Lower leg skin (tissue), 4 donors: Measurements from ENCODE around the gene CFAP73. TPM values are rescaled to one million over a fixed set of nuclear protein-coding genes. Genes with fewer than 3 reads are reported as not detected.
A peak's percentile ranks its signal among the peaks of the same experiment; 100 is the strongest.

ENCODE experiments used
- DNase-seq, 2 donors: peaks; one replicate each; pipeline ENCODE4 v3.0.0-alpha.2; 2019; ENCODE audit warnings: low spot score in 2 of 2
- H3K4me3 ChIP-seq: fragments of 200-600 bp; sonication (generic); 2 replicates; pipeline ENCODE4 v1.5.1; 2017; ENCODE audit warnings: mild to moderate bottlenecking, low read depth; ENCODE audit not compliant: poor library complexity, severe bottlenecking
- POLR2A ChIP-seq, 2 donors: fragments of 450-650 bp; IDR thresholded peaks; one replicate each; pipeline ENCODE4 v1.6.1; 2016 to 2017; ENCODE audit warnings: antibody characterized with exemption in 2 of 2, mild to moderate bottlenecking in 1 of 2, moderate library complexity in 1 of 2
- WGBS, 2 donors: methylation state at CpG; one replicate each; pipeline ENCODE4 v1.1.5; 2018; 5-methylcytosine and 5-hydroxymethylcytosine counted together
- intact Hi-C: fragments of 100-400 bp; cut with DNase I; formaldehyde crosslinking; loops from one replicate; pipeline ENCODE4 v1.15.0; 2023; ENCODE audit warnings: low total_unique reads
- total RNA-seq, 4 donors: library from RNA; depleted of rRNA; stranded (reverse); fragments of >200 nt; gene quantifications; one replicate each; pipeline ENCODE4 v1.1.0, GENCODE V29; 2016
- TF ChIP-seq, protein P1 (sequence below), 3 donors: fragments of 450-650 bp; IDR thresholded peaks; one replicate each; pipeline ENCODE4 v1.5.1; 2016; ENCODE audit warnings: antibody characterized with exemption in 3 of 3, mild to moderate bottlenecking in 3 of 3, moderate library complexity in 2 of 3

Gene CFAP73
- total RNA-seq, result 1 to 10 TPM in 2 of 4 donors, under 1 TPM in 1, not detected in 1; 0.38 to 4.3 (median 1.9) TPM

DNA sequence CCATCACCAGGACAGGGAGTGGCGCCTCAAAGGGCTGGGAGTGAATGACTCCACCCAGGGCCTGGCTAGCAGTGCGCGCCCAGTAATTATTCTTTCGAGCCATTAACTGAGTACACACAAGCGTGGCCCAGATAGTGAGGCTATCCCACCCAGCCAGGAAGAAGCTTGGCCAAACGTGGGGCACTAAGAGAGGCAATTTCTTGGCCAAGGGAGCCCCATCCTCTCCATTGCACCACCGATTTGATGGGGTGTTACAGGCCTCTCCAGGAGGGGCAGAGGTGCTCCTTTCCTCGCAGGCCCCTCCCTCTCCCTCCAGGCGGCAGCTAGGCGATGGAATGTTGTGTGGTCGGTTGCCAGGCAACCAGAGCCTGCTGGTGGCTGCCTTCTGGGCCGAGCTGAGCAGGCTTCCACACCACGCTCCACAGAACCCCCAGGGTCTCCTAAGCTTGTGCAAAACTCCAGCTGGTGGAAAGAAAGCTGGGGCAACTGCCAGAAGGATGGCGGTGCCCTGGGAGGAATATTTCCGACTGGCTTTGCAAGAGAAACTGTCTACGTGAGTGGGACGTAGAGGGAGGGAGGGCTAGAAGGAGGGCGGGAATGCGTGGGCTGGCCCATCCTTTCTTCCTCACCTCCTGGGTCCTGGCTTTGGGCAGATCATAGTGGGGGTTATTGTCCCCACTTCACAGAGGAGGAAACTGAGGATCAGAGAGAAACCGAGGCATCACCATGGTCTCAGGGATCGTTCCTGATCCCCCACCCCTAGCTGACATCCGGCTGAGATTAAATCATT lies at the start of gene CFAP73:
Gene CFAP73 (plus strand): TSS at position 364 of the 790 bp plus-strand sequence. CDS start 134 bp downstream, at position 498.
- no peak within 1 kb of the TSS for H3K4me3 ChIP-seq
- DNase-seq, result peak in 1 of 2 donors; percentile 50
- TF ChIP-seq, protein P1, sequence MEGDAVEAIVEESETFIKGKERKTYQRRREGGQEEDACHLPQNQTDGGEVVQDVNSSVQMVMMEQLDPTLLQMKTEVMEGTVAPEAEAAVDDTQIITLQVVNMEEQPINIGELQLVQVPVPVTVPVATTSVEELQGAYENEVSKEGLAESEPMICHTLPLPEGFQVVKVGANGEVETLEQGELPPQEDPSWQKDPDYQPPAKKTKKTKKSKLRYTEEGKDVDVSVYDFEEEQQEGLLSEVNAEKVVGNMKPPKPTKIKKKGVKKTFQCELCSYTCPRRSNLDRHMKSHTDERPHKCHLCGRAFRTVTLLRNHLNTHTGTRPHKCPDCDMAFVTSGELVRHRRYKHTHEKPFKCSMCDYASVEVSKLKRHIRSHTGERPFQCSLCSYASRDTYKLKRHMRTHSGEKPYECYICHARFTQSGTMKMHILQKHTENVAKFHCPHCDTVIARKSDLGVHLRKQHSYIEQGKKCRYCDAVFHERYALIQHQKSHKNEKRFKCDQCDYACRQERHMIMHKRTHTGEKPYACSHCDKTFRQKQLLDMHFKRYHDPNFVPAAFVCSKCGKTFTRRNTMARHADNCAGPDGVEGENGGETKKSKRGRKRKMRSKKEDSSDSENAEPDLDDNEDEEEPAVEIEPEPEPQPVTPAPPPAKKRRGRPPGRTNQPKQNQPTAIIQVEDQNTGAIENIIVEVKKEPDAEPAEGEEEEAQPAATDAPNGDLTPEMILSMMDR (IDR thresholded peaks at IDR 0.05), result no peak
- TF ChIP-seq POLR2A (IDR thresholded peaks at IDR 0.05), result no peak
- intact Hi-C loops, result no loop called here
- WGBS, 2 donors, result 13 to 19% methylated on average over 20 to 22 of the region's 22 CpGs

DNA sequence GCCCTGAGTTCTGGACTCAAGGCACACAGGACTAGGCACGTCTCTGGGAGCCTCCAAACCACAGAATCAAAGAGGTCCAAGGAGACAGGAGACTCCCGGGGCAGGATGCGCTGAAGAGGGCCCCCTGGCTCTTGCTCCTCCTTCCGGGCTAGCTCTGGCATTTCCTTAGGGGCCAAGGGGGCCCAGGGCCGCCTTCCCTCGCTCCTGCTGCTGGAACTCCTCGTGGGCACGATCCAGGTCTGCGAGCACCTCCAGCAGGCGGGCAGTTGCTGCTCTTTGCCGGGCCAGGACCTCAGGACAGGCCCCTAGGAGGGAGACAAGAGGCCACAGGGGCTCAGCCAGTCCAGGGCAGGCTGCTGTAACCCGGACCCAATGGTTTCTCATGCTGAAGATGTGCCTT lies 49.8 kb upstream of the CFAP73 start:
- no peak overlapping the region for H3K4me3 ChIP-seq
- intact Hi-C loops, result no loop called here
- 62 to 83% methylated on average over 3 to 9 of the region's 12 CpGs for WGBS, 2 donors
- TF ChIP-seq POLR2A (IDR thresholded peaks at IDR 0.05), result no peak
- TF ChIP-seq, protein P1 (IDR thresholded peaks at IDR 0.05), result no peak
- DNase-seq, result no peak

DNA sequence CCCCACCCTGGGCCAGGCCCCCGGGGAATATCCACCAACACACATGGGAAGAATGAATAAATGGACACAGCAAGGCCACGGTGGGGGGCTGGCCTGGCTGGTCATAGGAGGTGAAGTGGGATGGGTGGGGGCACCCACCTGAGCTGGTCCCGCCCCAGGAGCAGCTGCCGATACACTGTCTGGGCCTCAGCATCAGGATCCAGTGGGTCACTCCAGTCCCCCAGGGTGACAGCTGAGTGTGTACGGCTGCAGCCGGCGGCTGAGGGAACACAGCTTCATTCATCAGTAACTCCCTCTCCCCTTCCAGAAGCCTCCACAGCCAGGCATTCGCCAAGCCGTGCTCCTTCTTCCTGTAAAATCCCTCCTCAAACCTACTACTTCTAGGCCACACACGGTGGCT lies 47.8 kb upstream of the CFAP73 start:
- TF ChIP-seq POLR2A (IDR thresholded peaks at IDR 0.05), result no peak
- TF ChIP-seq, protein P1 (IDR thresholded peaks at IDR 0.05), result no peak
- no peak overlapping the region for H3K4me3 ChIP-seq
- intact Hi-C loops, result no loop called here
- DNase-seq, result no peak
- WGBS, 2 donors, result 82% methylated on average over 10 of the region's 10 CpGs

DNA sequence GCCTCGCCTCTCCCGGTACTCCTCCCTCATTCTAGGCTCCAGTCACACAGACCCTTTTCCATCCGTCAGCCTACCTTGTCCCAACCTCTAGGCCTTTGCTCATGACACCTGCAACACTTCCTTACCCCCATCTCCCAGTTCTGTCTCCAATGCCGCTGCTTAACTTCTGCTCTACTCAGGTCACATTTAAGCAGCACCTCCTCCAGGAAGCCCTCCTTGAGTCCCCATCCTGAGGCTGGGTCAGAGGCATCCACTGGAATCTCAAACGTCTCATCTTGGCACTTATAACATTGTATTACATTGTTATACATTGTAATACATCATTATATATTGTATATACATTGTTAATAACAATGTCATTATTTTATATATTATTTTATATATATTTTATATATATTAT lies 46.7 kb upstream of the CFAP73 start:
- WGBS, 2 donors, result 87 to 88% methylated on average over 5 of the region's 5 CpGs
- intact Hi-C loops, result no loop called here
- TF ChIP-seq POLR2A (IDR thresholded peaks at IDR 0.05), result no peak
- TF ChIP-seq, protein P1 (IDR thresholded peaks at IDR 0.05), result no peak
- no peak for DNase-seq
- H3K4me3 ChIP-seq, result no peak overlapping the region

DNA sequence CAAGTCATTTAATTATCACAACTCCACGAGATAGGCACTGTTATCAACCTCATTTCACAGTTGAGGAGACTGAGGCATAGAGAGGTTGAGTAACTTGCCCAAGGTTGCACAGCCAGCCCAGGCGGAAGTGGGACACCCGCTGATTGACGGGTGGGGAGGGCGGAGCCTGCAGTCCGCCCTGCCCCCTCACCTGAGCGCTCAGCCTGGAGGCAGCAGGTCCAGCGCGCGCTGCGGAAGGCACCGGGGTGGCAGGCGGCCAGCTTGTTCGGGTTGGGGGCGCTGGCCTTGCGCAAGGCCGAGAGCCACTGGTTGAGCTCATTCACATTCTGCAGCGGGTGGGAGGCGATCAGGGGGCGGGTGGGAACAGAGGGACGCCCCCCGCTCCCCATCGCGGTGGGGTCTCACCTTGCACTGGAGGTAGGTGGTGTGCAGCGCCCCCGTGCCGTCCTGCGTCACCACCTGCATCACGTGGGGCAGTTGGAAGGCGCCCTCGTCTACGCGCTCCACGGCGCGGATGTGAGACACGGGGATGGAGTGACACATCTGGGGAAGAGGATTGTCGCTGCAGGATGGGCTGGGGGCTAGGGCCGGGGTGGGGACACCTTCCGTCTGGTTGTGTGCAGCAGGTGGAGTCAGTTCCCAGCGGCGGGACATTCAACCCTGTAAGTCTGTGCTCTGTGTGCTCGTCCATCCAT lies 45.6 kb upstream of the CFAP73 start:
- no peak overlapping the region for H3K4me3 ChIP-seq
- DNase-seq, result no peak
- TF ChIP-seq, protein P1 (IDR thresholded peaks at IDR 0.05), result no peak
- no peak for TF ChIP-seq POLR2A (IDR thresholded peaks at IDR 0.05)
- 14 to 15% methylated on average over 25 to 41 of the region's 43 CpGs for WGBS, 2 donors
- intact Hi-C loops, result no loop called here
